ENCODE measurements around the gene PTBP1.

Gene PTBP1

GRCh38 chr19:858868-859843 lies 61.9 kb downstream of the PTBP1 start, which contains the start of gene CFD:
TSS of gene CFD (plus strand) at chr19:859664. CDS start at chr19:859690, 26 bp downstream.
- DNase-seq, result peak; percentile 88

GRCh38 chr19:861141-861755 lies 64.0 kb downstream of the PTBP1 start:
- no peak for DNase-seq
